Measurements from ENCODE around the gene CDX1. TPM values are rescaled to one million over a fixed set of nuclear protein-coding genes. Genes with fewer than 3 reads are reported as not detected.

CDX1 gene
- total and polyA plus RNA-seq, 3 donors from 2014 or later = 3.4 to 5.2 (median 3.4) TPM

DNA sequence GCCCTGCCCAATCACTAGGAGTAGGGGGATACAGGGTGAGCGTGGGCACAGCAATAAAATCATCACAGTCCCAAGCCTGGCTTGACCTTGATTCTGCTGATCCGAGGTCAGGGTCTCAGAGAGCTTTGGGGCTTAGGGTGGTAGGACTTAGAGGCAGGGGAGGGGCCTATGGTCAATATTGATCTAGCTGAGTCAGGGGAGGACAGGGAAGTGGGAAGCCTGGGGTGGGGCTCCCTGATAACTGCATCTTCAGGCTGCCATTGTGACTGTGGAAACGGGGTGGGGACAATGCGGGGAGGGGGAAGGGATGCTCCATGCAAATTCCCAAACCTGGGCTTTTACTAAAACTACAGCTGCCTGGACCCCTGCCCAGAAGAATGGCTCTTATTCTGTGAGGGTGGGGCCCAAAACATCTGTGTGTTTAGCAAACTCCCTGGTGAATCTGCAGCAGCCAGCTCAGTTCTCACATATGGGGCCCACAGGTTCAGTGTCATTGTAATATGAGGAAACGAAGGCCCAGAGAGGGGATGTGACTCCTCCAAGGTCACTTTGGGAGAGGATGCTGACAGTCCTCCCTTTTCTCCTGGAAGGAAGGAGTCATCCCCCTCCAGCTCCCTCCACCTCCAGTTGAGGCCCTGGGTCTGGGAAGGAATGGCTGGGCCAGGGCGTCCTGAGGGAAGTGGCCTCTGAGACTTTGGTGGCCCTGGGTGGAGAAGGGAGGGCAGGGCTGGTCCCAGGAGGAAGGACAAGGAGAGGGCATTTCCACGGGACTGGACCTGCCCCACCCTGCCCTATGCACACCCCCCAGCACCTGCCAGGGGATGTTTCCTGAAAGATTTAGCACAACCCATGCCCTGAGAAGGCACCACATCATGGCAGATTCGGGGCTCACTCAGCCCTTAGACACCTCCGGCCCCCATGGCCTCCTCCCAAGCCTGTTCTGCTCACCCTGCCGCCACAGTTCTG is 49.7 kb downstream of the CDX1 start:
- DNase-seq = peak; percentile 31
- TF ChIP-seq POLR2A (IDR thresholded peaks at IDR 0.05) (no peak), CTCF (IDR thresholded peaks at IDR 0.05) (no peak)
- Histone ChIP-seq H3K36me3 (ENCODE audit: low read depth, missing control alignments) (no peaks in the 10 kb centered on the region), H3K27me3 (no peaks in the 10 kb centered on the region), H3K4me1 (no peaks in the 10 kb centered on the region), H3K4me3 (no peak overlapping the region), H3K9me3 (no peaks in the 10 kb centered on the region), H3K27ac (no peak overlapping the region)
- WGBS, 2 donors = 77 to 83% methylated on average over 8 to 10 of the region's 10 CpGs
- intact Hi-C loops (cut with DNase I; ENCODE audit: low total_unique reads) = loop anchor here (10.0 kb wide), 1 partner anchor 91 kb away; no protein-coding TSS in a partner anchor

- no peaks in the 10 kb centered on the region for H3K27me3 ChIP-seq
- no peak for DNase-seq
These were observed 50.5 kb downstream of the CDX1 start for GRCh38 chr5:150217038-150217437.

GRCh38 chr5:150217873-150218692 is 51.5 kb downstream of the CDX1 start:
- H3K36me3 ChIP-seq (ENCODE audit: low read depth, missing control alignments) = no peaks in the 10 kb centered on the region
- WGBS, 2 donors = 43 to 56% methylated on average over 10 of the region's 10 CpGs
- TF ChIP-seq CTCF (IDR thresholded peaks at IDR 0.05) (peak; percentile 90 to 92 (median 91)), POLR2A (IDR thresholded peaks at IDR 0.05) (no peak)
- H3K27ac ChIP-seq = no peak overlapping the region
- H3K4me3 ChIP-seq = no peak overlapping the region
- no peaks in the 10 kb centered on the region for H3K9me3 ChIP-seq
- no peaks in the 10 kb centered on the region for H3K4me1 ChIP-seq
- peak; percentile 87 for DNase-seq
- H3K27me3 ChIP-seq = no peaks in the 10 kb centered on the region
- intact Hi-C loops (cut with DNase I; ENCODE audit: low total_unique reads) = loop anchor here (10.0 kb wide), 1 partner anchor 93 kb away; no protein-coding TSS in a partner anchor

More at GRCh38 chr5:150217038-150217437, 50.5 kb downstream of the CDX1 start:
- Histone ChIP-seq H3K9me3 (no peaks in the 10 kb centered on the region), H3K4me3 (no peak overlapping the region), H3K36me3 (ENCODE audit: low read depth, missing control alignments) (no peaks in the 10 kb centered on the region), H3K27ac (no peak overlapping the region), H3K4me1 (no peaks in the 10 kb centered on the region)
- intact Hi-C loops (cut with DNase I; ENCODE audit: low total_unique reads) = loop anchor here (10.0 kb wide), 1 partner anchor 92 kb away; no protein-coding TSS in a partner anchor
- 85 to 87% methylated on average over 2 of the region's 2 CpGs for WGBS, 2 donors
- TF ChIP-seq CTCF (IDR thresholded peaks at IDR 0.05) (no peak), POLR2A (IDR thresholded peaks at IDR 0.05) (no peak)

- 60 to 84% methylated on average over 1 to 5 of the region's 5 CpGs for WGBS, 2 donors
- no peak overlapping the region for H3K27ac ChIP-seq
- TF ChIP-seq POLR2A (IDR thresholded peaks at IDR 0.05) (no peak), CTCF (IDR thresholded peaks at IDR 0.05) (no peak)
- H3K36me3 ChIP-seq (ENCODE audit: low read depth, missing control alignments) = no peaks in the 10 kb centered on the region
- no peak overlapping the region for H3K4me3 ChIP-seq
- no peaks in the 10 kb centered on the region for H3K27me3 ChIP-seq
- no peaks in the 10 kb centered on the region for H3K4me1 ChIP-seq
- H3K9me3 ChIP-seq = no peaks in the 10 kb centered on the region
- DNase-seq = no peak
- intact Hi-C loops (cut with DNase I; ENCODE audit: low total_unique reads) = loop anchor here (10.0 kb wide), 1 partner anchor 94 kb away; no protein-coding TSS in a partner anchor
These were observed 52.1 kb downstream of the CDX1 start for GRCh38 chr5:150218693-150219035.
